ENCODE measurements around the gene PVRIG.
"Not testable (repeated sequence)": the region's sequence is repeated elsewhere in the genome, so short reads cannot be mapped to it uniquely, and the experiment has no call there.

Gene PVRIG

DNA sequence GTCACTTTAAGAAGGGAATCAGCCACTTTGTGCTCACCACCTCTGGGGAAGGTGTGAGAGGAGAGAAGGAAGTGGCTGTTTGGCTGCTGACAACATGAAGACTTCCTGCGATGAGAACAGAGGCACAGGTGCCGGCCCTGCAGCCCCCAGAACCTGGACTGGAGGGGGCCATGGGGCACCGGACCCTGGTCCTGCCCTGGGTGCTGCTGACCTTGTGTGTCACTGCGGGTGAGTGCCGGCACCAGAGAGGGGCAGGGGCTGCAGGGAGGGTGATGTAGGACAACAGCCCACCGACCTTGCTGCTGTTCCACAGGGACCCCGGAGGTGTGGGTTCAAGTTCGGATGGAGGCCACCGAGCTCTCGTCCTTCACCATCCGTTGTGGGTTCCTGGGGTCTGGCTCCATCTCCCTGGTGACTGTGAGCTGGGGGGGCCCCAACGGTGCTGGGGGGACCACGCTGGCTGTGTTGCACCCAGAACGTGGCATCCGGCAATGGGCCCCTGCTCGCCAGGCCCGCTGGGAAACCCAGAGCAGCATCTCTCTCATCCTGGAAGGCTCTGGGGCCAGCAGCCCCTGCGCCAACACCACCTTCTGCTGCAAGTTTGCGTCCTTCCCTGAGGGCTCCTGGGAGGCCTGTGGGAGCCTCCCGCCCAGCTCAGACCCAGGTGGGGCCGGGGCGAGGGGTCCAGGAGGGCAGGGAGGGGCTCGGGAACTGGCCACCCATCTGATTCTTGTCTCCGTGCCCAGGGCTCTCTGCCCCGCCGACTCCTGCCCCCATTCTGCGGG lies at the start of gene PVRIG:
TSS of gene PVRIG (plus strand) at position 149 of the 785 bp plus-strand sequence. CDS start at position 171, 22 bp downstream.
- not testable (repeated sequence) for DNase-seq (ENCODE audit: low read depth)

GRCh38 chr7:100170101-100170897 lies 49.5 kb upstream of the PVRIG start:
- DNase-seq (ENCODE audit: low read depth): no peak

DNA sequence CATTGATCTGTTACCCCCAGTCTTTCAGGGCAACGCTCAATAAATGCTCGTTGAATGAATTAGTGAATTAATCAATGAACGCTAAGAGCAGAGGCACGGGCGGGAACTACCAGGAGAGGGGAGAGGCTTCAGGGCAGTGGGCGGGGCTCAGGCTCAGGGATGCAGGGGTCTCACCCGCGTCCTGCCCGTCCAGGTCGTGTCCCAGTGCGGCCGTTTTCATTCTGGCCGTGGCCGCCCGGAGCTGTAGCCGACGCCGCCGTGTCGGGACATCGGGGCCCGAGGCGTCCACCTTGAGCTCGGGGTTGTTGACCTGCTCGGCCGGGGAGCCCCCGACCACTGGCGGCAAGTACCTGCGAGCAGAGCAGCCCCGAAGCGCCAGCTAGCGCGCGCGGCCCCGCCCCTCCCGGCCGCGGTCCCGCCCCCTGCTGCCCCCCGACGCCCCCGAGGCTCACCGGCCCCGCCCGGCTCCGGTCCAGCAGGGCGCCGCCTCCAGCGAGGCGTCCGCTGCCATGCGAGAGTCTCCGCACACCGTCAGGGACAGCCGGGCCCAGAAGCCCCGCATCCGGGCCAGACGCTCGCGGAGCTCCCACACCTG lies 48.6 kb upstream of the PVRIG start:
- DNase-seq (ENCODE audit: low read depth): no peak

GRCh38 chr7:100171840-100172239 lies 47.9 kb upstream of the PVRIG start:
- DNase-seq (ENCODE audit: low read depth): no peak

- DNase-seq (ENCODE audit: low read depth): no peak
These were observed 45.8 kb upstream of the PVRIG start for GRCh38 chr7:100173806-100174495.

GRCh38 chr7:100174582-100174981 lies 45.2 kb upstream of the PVRIG start:
- DNase-seq (ENCODE audit: low read depth): no peak

DNA sequence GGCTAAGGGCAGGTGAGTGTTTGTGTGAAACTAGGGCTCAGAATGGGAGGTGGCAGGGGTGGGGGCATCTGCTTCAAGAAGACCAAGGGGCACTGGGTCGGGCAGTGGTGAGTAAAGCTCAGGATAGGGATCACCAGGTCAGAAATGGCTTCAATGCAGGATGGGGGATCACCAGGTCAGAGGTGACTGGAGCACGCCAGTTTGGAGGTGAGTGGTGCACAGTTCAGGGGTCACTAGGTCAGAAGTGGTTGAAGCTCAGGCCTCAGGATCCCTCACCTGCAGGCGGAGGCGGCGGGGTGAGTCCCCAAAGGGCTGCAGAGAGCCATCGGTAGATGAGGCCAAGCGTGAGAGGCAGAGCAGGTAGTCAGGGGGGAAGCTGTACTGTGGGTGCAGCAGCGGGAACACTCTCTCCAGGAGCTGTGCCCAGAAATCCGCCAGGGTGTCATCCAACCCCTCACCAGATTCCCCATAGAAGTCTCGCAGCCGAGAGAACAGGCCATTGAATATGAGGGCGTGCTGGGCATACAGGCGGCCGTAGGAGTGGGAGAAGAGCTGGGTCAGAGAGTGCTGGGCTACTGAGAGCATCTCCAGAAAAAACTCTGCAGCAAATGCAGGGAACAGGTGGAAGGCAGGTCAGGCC lies 44.3 kb upstream of the PVRIG start:
- no peak for DNase-seq (ENCODE audit: low read depth)

GRCh38 chr7:100176096-100177044 lies 43.4 kb upstream of the PVRIG start:
- DNase-seq (ENCODE audit: low read depth): no peak

DNA sequence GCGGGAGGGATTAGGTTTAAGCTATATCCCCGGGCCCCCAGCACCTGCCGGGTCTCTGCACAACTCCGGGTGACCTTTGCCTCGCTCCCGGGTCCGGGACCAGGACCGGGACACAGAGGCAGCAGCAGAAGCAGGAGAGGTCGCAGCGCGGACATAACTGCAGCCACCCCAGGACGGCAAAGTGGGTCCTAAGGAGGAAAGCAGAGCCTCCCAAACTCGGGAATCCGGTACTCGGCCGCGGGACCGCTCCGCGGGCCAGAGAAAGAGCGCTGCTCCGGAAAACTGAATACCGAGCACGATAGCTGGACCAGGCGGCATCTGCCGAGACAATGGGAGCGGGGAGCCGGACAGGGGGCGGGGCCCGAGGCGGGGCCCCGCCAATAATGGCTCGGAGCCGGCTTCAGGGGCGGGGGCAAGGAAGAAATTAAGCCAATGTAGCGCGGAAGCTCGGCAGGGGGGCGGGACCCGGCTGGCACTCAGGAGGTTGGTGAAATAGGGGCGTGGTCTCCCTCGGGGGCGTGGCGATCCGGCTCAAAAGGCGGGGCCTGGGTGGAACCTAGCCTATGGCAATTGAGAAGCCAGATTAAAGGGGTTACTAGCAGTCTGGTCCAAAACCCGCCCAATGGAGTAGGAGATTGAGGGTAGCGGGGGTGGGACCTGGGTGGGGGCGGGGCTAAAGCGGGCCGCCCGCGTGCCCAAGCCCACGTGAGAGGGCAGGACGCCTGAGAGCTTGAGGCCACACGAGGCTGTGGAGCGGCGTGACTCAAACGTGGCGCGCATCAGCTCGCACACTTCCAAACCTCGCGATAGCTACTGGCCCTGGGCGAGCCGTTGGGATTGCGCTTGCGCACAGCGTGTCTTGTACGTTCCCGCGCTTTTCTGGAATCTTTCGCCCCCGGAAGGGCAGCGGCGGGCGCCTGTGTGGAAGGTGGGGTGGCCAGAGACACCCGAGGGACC lies 42.4 kb upstream of the PVRIG start, which contains the start of the genes GPC2 and STAG3:
TSS of gene GPC2 (minus strand) at position 337 of the 957 bp plus-strand sequence. CDS start at position 155, 182 bp downstream.
TSS of gene STAG3 (plus strand) at position 874 of the 957 bp plus-strand sequence. CDS start 2,639 bp downstream, outside the sequence.
- DNase-seq (ENCODE audit: low read depth): peak; percentile 92

GRCh38 chr7:100180084-100180483 lies 39.7 kb upstream of the PVRIG start:
- not testable (repeated sequence) for DNase-seq (ENCODE audit: low read depth)

DNA sequence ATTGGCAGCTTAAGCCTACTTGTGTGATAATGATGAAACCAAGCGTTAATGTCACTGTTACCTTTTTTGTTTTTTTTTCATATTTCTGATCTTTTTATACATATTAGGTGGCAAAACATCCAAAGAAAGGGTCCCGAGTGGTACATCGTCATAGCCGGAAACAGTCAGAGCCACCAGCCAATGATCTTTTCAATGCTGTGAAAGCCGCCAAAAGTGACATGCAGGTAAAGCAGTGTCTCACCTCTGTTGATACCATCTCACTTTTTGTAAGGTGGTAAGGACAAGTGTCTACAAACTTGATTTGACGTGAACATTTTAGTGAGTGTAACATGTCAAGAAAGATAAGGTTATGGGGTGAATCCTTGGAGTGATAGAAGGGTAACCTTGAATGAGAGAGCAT lies 37.1 kb upstream of the PVRIG start:
- DNase-seq (ENCODE audit: low read depth): not testable (repeated sequence)

GRCh38 chr7:100183090-100183489 lies 36.7 kb upstream of the PVRIG start:
- not testable (repeated sequence) for DNase-seq (ENCODE audit: low read depth)

DNA sequence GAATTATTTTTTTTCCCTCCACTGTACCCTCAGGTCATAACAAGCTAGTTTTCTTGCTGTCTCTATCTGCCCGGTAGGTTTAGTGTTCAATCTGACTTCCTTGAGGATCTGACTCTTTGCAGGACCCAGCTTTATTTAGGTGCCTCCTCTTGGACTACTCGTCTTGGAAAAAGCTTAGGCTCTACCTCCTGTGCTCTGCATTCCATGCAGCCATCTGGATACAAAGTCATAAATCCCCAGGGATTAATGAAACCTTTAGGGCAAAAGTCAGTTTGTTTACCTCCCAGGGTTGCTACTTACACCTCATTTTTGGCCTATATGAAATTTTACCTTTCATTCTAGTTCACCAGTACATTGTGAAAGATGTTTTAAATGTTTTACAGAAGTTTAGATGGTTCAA lies 34.0 kb upstream of the PVRIG start:
- no peak for DNase-seq (ENCODE audit: low read depth)

DNA sequence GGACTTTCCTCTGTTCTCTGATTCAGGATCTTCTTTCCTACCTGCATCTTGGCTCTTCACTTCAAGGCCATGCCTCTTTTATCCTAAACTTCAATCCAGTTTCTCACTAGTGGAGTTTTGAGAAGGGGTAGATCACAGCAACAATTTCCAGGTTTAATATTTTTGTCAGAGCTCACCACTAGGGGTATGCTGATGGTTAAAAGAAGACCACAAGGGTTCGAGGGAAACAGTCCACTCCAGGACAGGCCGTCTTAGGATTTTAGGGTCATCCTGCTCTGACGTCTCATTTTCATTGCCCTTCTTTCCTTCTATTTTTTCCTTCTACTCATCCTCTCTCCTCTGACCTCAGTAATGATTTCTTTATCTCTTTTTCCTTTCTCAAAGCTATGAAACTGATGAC lies 30.7 kb upstream of the PVRIG start:
- no peak for DNase-seq (ENCODE audit: low read depth)

DNA sequence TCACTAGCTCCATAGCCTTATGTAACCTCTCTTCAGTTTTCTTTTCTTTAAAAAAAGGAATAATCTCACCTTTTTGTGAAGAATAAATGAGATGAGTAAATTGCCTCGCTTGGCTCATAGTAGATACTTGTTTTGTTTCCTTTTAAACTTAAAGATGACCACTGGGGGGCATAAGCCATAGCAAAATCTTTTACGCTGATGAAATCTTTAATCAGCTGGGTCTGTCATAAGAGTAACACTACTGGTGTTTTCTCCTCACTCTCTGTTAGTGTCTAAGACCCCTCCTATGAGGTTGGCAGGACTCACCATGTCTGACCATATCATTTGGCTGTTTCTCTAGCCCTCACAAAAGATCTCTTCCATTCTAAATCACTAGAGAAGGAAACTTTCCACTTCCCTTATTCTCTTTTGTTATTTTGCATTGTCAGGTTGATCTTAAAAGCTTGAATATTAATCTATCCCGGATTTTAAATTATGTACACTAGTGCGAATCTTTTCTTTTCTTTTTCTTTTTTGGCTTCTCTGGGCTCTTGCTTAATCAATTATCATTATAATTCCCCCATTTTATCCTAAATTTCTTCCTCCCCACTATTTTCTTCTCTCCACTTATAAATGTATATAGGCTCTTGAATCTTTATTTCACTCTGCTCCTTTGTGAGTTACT lies 29.6 kb upstream of the PVRIG start:
- peak; percentile 32 for DNase-seq (ENCODE audit: low read depth)

DNA sequence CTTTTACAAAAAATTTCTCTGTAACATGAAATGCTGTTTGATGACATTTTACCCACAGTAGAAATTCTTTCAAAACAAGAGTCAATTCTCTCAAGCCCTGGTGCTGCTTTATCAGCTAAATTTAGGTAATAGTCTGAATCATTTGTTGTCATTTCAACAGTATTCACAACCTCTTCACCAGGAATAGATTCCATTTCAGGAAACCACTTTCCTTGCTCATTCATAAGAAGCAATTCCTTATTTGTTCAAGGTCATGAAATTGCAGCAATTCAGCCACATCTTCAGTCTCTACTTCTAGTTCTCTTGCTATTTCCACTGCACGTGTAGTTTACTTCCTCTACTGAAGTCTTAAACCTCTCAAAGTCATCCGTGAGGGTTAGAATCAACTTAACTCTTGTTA lies 28.0 kb upstream of the PVRIG start:
- peak; percentile 28 for DNase-seq (ENCODE audit: low read depth)

DNA sequence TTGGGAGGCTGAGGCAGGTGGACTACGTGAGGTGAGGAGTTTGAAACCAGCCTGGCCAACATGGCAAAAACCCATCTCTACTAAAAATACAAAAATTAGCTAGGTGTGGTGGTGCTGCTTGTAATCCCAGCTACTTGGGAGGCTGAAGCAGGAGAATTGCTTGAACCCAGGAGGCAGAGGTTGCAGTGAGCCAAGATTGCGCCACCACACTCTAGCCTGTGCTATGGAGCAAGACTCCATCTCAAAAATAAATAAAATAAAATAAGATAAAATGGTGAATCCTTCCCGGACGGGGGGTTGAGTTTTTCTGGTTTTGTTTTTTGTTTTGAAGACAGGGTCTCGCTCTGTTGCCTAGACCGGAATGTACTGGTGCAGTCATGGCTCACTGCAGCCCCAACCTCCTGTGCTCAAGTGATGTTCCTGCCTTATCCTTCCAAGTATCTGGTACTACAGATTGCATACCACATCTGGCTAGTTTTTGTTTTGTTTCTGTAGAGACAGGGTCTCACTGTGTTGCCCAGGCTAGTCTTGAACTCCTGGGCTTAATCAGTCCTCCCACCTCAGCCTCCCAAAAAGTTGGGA lies 27.4 kb upstream of the PVRIG start:
- not testable (repeated sequence) for DNase-seq (ENCODE audit: low read depth)

- DNase-seq (ENCODE audit: low read depth): no peak
These were observed 26.8 kb upstream of the PVRIG start for GRCh38 chr7:100192969-100193368.

Data from fibroblast of gingiva (primary cell).